ENCODE results near the gene GYG1. TPM values are rescaled to one million over a fixed set of nuclear protein-coding genes. Genes with fewer than 3 reads are reported as not detected.

Gene GYG1
- total and polyA plus RNA-seq, 2 of the 4 experiments (the other 2 are of a cell fraction), result 48.4 to 90.3 TPM

DNA sequence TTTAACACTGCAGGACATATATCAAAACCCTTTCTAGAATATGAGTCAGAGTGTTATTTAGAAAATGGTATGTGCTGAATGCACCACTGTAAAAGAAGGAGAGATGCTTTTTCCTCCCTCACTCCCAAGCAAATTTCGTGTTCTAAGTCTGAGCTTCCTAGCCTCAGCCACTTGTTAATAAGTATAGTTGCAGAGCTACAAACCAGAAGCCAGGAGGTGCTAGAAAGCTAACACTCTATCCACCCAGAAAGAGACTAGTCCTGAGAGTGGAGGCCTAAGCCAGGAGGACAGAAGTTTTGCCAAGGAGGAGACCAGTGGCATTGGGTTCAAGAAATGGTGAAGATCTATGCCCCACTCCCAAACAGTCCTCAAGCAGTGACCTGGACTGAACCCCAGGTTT is 40.5 kb upstream of the GYG1 start:
- H3K27ac ChIP-seq (ENCODE audit: insufficient read depth, low read length), result peak overlapping the region; percentile 23; the same call in 1 of the 2 replicates

More for the DNA sequence above, 40.5 kb upstream of the GYG1 start:
- peaks cover 6% of the 10 kb centered on the region for H3K4me1 ChIP-seq (ENCODE audit: control insufficient read depth, insufficient read depth, low read length)
- in situ Hi-C loops (cut with MboI; ENCODE audit: low sequenced_read_pairs), result loop anchor here (10.0 to 25.0 kb wide), 3 partner anchors 384 to 761 kb away; partner anchors contain the start of gene TM4SF18
- peak overlapping the region; percentile 83; the same call in 1 of the 2 replicates for H2AK5ac ChIP-seq (ENCODE audit: low read depth, low read length)
- dilution Hi-C loops (cut with HindIII; ENCODE audit: low sequenced_read_pairs, unreplicated experiment), result no loop called here
- peak overlapping the region; percentile 71 for H4K91ac ChIP-seq (ENCODE audit: insufficient read depth, low read depth, low read length)
- no CpG with 5 or more reads among the region's 1 CpG for WGBS, 2 experiments (ENCODE audit: extremely low coverage in 2 of 2, insufficient read length in 1 of 2)
- no peaks in the 10 kb centered on the region for H3K36me3 ChIP-seq (ENCODE audit: control insufficient read depth, insufficient read depth, low read length)
- H3K79me1 ChIP-seq (ENCODE audit: low read depth in 1 of 2, low read length in 2 of 2), result no peaks in the 10 kb centered on the region
- no peak overlapping the region for H3K9ac ChIP-seq (ENCODE audit: low read depth, low read length)
- no peak overlapping the region for H2AK9ac ChIP-seq (replicated peaks; ENCODE audit: low read depth, low read length, poor library complexity)
- H3K14ac ChIP-seq (replicated peaks; ENCODE audit: low read depth, low read length), result peak overlapping the region; percentile 90
- peak overlapping the region; percentile 66 for H3K23ac ChIP-seq (ENCODE audit: low read depth, low read length)
- no peak overlapping the region for H3K4me3 ChIP-seq (ENCODE audit: insufficient read depth, low read depth, low read length)
- no TSS peak for BruUV-seq (replicated peaks)
- peak overlapping the region; percentile 93 for H3K4ac ChIP-seq (ENCODE audit: low read depth, low read length)
- TF ChIP-seq NFE2L2 (IDR thresholded peaks at IDR 0.05; ENCODE audit: low read depth, low read length) (no peak), SMC3 (IDR thresholded peaks at IDR 0.05; ENCODE audit: low read depth, low read length) (no peak), MXI1 (IDR thresholded peaks at IDR 0.05; ENCODE audit: borderline replicate concordance, low read depth, low read length) (no peak), BHLHE40 (IDR thresholded peaks at IDR 0.05; ENCODE audit: low read depth, low read length) (no peak), MAZ (IDR thresholded peaks at IDR 0.05; ENCODE audit: borderline replicate concordance, low read depth, low read length) (no peak), RFX5 (IDR thresholded peaks at IDR 0.05; ENCODE audit: low read depth, low read length) (no peak), POLR2A (IDR thresholded peaks at IDR 0.05; ENCODE audit: low read depth, low read length) (no peak), CHD1 (IDR thresholded peaks at IDR 0.05; ENCODE audit: low read depth, low read length) (no peak), RCOR1 (IDR thresholded peaks at IDR 0.05; ENCODE audit: insufficient replicate concordance, low read length) (no peak), CEBPB (IDR thresholded peaks at IDR 0.05; ENCODE audit: low read depth, low read length) (no peak)
- TF ChIP-seq, protein P1, sequence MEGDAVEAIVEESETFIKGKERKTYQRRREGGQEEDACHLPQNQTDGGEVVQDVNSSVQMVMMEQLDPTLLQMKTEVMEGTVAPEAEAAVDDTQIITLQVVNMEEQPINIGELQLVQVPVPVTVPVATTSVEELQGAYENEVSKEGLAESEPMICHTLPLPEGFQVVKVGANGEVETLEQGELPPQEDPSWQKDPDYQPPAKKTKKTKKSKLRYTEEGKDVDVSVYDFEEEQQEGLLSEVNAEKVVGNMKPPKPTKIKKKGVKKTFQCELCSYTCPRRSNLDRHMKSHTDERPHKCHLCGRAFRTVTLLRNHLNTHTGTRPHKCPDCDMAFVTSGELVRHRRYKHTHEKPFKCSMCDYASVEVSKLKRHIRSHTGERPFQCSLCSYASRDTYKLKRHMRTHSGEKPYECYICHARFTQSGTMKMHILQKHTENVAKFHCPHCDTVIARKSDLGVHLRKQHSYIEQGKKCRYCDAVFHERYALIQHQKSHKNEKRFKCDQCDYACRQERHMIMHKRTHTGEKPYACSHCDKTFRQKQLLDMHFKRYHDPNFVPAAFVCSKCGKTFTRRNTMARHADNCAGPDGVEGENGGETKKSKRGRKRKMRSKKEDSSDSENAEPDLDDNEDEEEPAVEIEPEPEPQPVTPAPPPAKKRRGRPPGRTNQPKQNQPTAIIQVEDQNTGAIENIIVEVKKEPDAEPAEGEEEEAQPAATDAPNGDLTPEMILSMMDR (conservative IDR thresholded peaks at IDR 0.05; ENCODE audit: low read depth, low read length), result no peak; the same call in 1 of the 2 replicates
- H3K4me2 ChIP-seq (ENCODE audit: low read depth, low read length), result peak overlapping the region; percentile 4; the same call in 1 of the 2 replicates
- peak overlapping the region; percentile 53 for H2AFZ ChIP-seq (replicated peaks; ENCODE audit: low read length, poor library complexity)
- peak overlapping the region; percentile 49 for H4K5ac ChIP-seq (ENCODE audit: low read depth, low read length)
- peak overlapping the region; percentile 73 to 81 for H4K8ac ChIP-seq (ENCODE audit: low read depth in 2 of 2, low read length in 2 of 2)
- CTCF ChIA-PET, result interaction anchor here (0.6 to 1.0 kb wide), 4 partner anchors 21 to 571 kb away, joined by 3 to 5 read pairs (median 4); no protein-coding TSS in a partner anchor
- H3K56ac ChIP-seq (ENCODE audit: extremely low read depth, insufficient read depth, low read length), result peak overlapping the region; percentile 54; the same call in 1 of the 2 replicates
- H3K9me3 ChIP-seq (ENCODE audit: control insufficient read depth, insufficient read depth, low read length), result peaks cover 4% of the 10 kb centered on the region; the same call in 1 of the 2 replicates
- H3K27me3 ChIP-seq (ENCODE audit: control insufficient read depth, insufficient read depth, low read length), result no peaks in the 10 kb centered on the region
- H3K9me1 ChIP-seq (ENCODE audit: insufficient read depth, low read length), result peaks cover 6% of the 10 kb centered on the region
- peak; percentile 28 for ATAC-seq (ENCODE audit: low read depth)
- no peaks in the 10 kb centered on the region for H4K20me1 ChIP-seq (ENCODE audit: insufficient read depth, low read length)
- H2BK120ac ChIP-seq (ENCODE audit: low read depth, low read length), result peak overlapping the region; percentile 81
- H2BK20ac ChIP-seq (ENCODE audit: low read depth, low read length), result peak overlapping the region; percentile 94
- intact Hi-C loops (cut with micrococcal nuclease), result loop anchor here (2.0 kb wide), 1 partner anchor 570 kb away; no protein-coding TSS in a partner anchor
- POLR2A ChIA-PET (ENCODE audit: unreplicated experiment), result no interaction called here
- DNase-seq, result peak; percentile 21
- peak overlapping the region; percentile 72; the same call in 2 of the 3 replicates for H2BK15ac ChIP-seq (ENCODE audit: low read depth, low read length)
- H2BK5ac ChIP-seq (ENCODE audit: low read depth, low read length, poor library complexity, severe bottlenecking), result peak overlapping the region; percentile 62
- peak overlapping the region; percentile 71 for H3K18ac ChIP-seq (ENCODE audit: low read depth, low read length)
